IPS DF 4.7 (cell line): ENCODE results near the gene HERC6.
A peak's percentile ranks its signal among the peaks of the same experiment; 100 is the strongest.
"Not testable (repeated sequence)": the region's sequence is repeated elsewhere in the genome, so short reads cannot be mapped to it uniquely, and the experiment has no call there.

Experiments used
- DNase-seq: peaks from one replicate; pipeline ENCODE4 v3.0.0-alpha.2; 2013; ENCODE audit warnings: low spot score; ENCODE audit errors: extremely low read depth

HERC6 gene

DNA sequence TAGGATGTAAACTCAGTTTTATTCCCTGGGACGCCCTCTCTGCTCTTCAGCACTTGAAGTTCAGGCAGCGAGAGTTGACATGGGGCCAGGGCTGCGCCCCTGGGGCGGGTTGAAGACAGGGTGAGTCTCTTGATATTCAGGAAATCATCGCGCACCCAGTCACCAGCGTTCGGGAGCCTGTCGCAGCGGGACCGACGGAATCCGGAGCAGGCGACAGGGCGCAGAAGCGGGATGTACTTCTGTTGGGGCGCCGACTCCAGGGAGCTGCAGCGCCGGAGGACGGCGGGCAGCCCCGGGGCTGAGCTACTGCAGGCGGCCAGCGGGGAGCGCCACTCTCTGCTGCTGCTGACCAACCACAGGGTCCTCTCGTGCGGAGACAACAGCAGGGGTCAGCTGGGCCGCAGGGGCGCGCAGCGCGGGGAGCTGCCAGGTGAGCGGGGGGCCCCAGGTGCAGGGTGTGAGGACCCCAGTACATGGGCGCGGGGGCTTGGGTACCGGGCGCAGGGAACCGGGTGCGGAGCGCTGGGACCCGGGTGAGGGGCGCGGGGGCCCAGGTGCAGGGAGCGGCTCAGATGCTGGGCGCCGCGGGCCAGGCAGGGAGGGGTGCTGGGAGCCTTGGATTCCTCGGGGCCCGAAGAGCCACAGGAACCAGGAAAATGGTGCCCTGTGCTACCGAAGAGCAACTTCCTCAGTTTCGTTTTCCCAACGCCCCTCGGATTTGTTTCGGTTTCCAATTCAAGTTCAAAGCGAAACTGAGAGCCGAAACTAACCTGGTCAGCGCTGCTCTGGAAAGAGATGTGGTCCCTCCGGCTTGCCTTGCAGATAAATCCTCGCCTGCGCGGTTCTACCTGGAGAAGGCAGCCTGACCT is at the start of gene HERC6:
Gene HERC6, plus strand, starts transcription at position 162 of the 869 bp plus-strand sequence. Its CDS starts 70 bp downstream, at position 232.
- peak; percentile 60 for DNase-seq

DNA sequence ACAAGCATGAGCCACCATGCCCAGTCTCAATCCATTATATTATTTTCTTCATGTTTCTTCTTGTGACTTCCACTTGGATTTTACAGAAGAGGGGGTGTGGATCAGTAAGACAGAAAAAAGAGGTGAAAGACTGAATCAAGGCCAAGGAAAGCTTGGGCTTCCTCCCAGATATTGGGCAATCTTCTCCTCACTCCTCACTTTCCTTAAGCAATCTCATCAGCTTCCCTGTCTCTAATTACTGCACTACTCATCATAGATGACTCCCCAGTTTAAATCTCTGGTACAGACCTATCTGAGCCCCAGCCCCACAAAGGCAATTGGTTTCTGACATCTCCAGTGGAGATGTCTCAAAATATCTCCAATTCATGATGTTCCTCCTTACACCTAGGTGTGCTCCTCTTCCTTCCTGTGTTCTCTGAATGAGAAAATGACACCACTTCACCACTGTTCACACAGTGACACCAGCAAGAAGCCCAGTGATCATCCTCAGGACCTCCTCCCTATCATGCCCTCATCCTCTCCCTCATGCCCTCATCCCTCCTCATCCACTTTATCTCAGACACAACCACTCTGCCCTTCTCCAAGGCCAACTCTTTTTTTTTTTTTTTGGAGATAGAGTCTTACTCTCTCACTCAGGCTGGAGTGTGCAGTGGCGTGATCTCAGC is 44.8 kb upstream of the HERC6 start:
- no peak for DNase-seq

DNA sequence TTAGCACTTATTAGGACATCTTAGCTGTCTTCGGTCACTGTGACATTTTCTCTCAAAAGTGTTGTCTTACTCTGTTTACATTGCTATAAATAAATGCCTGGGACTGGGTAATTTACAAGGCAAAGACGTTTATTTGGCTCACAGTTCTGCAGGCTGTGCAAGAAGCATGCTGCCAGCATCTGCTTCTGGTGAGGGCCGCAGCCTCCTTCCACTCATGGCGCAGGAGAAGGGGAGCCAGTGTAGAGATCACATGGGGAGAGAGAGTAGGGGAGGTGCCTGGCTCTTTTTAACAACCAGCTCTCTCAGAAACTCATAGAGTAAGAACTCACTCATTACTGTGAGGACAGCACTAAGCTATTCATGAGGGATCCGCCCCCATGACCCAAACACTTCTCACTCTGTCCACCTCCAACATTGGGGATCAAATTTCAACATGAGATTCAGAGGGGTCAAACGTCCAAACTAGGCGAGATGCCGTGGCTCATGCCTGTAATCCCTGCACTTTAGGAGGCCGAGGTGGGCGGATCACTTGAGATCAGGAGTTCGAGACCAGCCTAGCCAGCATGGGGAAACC is 43.5 kb upstream of the HERC6 start:
- DNase-seq: no peak

DNA sequence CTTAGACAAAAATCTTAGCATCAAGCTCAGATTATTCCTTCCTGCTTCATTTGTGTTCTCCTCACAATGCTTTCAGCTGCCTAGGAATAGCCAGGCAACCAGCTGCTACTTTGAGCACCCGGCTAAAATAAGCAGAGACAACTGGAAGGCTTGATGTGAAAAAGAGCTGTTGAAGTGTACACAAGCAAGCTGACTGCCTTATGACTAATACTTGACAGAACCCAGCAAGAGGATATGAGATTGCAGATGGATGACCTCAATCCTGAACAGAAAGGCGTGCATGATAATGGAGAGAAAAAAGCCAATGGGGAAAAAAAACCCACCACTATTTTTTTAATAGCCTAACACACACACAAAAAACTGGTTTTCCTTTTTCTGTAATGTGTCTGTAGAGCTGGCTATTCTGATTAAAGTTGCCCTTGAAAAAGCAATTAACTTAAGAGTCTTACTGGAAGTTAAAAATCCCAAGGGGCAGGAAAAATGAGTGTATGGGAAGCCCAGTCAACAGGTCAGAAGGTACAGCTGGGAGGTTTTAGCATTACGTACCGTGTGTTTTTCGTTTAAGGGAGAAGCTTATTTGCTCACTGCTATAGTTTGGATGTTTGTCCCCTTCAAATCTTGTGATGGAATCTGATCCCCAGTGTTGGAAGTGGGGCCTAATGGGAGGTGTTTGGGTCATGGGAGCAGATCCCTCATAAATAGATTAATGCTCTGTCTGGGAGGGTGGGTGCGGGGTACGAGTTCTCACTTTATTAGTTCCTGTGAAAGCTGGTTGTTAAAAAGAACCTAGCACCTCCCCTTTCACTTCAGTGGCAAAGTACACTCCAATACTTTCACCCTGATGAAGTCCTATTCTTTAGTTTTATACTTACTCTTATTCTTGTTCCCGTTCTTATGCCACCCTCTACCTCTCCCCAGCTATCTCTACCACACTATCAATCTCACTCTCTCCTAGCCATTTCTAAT is 37.1 kb upstream of the HERC6 start:
- no peak for DNase-seq

DNA sequence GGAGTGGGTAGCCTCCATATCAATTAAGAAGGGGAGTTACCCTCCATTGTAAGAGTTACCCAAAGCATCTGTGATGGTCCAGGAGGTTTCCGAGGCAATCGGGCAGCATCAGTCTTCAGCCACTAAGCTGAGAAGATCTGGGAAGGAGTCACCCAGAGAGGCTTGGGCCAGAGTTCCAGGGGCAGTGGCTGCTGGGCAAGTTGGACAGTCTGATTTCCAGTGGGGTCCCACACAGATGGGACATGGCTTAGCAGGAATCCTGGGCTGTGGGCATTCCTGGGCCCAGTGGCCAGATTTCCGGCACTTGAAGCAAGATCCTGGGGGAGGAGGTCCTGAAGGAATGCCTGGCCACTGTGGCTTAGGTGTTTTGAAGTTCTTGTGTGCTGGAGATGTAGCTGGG is 31.8 kb upstream of the HERC6 start:
- DNase-seq: not testable (repeated sequence)

DNA sequence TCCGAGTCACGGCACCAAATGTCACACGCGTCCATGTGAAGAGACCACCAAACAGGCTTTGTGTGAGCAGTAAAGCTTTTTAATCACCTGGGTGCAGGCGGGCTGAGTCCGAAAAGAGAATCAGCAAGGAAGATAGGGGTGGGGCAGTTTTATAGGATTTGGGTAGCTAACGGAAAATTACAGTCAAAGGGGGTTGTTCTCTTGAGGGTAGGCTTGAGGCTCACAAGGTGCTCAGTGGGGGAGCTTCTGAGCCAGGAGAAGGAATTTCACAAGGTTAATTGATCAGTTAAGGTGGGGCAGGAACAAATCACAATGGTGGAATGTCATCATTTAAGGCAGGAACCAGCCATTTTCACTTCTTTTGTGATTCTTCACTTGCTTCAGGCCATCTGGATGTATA is 29.9 kb upstream of the HERC6 start:
- not testable (repeated sequence) for DNase-seq

DNA sequence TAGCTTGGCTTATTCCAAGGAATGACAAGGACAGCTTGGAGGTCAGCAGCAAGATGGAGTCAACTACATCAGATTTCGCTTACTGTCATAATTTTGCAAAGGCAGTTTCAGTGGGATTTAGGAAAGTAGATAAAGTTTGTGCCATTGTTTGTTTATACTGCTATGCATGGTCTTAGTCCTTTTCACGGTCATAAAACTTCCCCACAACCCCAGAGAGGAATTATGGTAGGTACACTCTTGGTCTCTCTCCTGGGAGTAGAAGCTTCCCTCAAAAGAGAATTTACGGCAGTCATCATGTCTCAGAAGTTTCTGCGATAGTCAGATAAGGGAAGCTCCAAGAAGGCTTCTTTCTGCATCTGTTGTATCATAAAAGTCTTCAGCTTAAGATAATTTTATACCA is 27.9 kb upstream of the HERC6 start:
- DNase-seq: no peak

DNA sequence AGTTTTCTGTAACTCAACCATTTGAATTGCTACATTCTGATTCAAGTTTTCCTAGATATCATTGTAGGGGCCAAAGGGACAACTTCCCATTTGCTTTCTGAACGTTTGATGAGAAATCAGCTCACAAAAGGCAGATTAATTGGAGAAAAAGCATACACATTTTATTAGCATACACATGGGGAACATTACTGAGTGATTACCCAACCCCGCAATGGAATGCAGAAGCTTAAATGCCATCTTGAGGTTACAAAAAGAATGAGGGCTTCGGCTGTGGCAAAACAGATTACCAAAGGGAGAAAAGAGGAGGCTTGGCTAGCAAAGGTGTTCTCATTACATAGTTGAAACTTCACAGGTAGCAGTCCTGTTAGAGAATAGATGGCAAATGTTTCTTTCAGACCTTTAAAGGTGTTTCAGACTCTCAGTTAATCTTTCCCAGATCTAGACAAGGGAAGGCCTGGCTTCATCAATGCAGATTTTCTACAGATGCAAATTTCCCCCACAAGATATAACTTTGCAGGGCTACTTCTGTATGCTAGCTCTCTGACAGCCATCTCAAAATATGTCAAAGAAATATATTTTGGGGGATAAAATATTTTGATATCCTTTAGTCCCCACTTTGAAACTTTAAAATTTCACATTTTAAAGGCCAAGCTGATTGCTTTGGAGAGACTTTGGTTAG is 26.5 kb upstream of the HERC6 start:
- no peak for DNase-seq

DNA sequence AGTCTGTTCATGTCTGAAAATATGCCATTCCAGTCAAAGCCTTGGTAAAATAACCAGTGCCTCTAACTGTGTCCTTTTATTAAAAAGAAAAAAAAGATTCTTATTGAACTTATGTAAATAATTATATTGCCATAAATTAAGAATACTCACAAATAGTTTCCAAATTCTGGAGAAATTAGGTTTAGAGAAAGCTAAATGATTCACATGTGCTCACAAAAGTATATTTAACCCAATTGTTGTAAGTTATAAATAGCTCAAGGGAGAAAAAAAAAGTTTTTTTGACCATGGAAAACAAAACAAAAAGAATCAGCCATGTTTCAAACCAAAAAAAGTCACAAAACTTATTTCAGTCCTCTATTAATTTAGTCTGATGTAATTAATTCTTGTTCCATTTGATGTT is 25.3 kb upstream of the HERC6 start:
- no peak for DNase-seq

DNA sequence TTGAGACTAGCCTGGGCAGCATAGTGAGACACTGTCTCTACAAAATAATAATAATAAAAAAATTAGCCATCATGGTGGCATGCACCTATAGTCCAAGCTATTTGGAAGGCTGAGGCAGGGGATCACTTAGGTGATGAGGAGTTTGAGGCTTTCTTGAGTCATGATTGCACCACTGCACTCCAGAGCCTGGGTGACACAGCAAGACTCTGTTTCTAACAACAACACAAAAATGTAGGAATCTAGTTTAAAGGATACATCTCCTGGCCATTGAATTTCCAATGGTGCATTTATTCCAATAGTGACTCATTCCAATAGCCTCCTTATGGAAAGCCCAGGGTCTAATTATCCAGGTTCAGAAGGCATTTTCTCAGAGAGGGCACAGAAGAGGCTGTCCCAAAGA is 21.9 kb upstream of the HERC6 start:
- DNase-seq: no peak

DNA sequence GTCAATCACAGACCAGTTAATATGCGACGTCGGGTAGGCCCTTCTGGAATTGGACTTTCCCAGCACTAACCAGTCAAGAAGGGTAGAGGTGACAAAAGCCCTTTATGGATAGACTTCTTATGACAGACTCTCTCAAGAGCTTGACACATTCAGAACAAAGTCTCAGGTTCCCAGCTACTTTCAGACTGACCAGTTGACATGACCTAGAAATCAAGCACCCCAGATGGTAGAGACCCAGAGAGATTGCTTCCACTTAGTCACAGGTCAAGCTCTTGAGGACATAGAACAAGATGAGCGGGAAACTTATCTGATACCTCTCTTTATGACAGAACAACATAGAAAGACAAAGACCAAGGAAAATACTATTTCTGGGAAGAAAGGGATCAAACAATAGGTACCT is 21.4 kb upstream of the HERC6 start:
- no peak for DNase-seq

DNA sequence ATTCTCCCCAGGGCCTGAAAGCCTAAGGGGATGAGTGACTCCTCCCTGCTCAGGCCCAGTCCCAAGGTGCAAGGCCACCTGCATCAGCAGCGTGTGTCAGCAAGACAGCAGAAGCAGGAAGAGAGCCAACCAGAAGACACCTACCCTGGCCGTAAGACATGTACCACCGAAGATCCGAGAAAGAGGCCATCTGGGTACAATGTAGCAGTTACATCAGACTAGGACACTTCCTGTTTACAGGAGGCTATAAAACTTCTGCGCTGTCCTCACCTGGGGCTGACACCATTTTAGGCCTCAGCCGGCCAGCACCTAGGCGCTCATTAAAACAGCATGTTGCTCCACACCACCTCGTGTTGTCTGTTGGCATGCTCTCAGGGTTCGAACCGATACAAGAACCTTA is 19.1 kb upstream of the HERC6 start:
- DNase-seq: no peak

DNA sequence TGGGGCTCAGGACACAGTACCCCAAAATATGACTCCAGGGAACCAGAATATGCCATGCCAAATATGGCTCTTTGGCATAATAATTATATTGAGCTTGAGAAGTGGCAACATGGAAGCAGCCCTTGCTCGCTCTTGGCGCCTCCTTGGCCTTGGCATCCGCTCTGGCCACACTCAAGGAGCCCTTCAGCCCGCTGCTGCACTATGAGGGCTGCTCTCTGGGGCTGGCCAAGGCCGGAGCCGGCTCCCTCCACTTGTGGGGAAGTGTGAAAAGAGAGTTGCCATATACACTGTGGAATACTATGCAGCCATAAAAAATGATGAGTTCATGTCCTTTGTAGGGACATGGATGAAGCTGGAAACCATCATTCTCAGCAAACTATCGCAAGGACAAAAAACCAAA is 18.4 kb upstream of the HERC6 start:
- no peak for DNase-seq

DNA sequence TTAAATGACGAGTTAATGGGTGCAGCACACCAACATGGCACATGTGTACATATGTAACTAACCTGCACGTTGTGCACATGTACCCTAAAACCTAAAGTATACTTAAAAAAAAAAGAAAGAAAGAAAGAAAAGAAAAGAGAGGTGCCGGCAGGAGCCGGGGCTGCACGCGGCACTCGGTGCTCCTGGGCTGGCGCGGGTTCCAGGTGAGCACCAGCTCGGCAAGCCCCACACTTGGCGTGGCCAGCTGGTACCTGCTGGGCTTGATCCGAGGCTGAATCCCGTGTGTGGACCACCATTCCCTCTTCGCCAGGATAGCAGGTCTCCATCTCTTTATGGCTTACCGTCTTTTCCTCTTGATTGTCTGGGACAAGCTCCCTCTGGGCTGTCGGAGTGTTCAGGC is 17.9 kb upstream of the HERC6 start:
- DNase-seq: no peak

DNA sequence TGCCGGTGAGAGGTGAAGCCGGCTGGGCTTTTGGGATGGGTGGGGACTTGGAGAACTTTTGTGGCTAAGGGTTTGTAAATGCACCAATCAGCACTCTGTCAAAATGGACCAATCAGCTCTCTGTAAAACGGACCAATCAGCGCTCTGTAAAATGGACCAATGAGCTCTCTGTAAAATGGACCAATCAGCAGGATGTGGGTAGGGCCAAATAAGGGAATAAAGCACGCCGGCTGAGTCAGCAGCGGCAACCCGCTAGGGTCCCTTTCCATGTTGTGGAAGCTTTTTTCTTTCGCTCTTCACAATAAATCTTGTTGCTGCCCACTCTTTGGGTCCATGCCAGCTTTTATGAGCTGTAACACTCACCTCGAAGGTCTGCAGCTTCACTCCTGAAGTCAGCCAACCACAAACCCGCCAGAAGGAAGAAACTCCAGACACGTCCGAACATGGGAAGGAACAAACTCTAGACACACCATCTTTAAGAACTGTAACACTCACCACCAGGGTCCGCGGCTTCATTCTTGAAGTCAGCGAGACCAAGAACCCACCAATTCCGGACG is 17.4 kb upstream of the HERC6 start:
- DNase-seq: not testable (repeated sequence)

DNA sequence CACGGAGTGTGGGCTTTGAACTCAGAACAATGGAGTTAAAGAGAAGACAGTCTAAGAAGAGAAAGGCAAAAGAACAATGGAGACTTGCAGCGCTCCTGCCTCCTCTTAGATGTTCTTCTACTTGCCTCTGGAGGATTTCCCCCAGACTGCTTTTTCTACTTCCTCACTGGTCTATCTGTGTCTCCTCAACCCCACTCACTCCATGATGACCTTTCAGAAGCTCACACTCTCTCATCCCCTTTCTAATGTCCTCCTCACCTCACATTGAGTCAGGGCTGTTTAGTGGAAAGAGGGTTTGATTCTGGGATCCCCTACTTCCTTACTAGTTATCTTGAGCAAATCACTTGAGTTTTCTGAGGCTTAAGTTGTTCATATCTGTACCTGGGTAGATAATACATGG is 12.2 kb upstream of the HERC6 start:
- DNase-seq: no peak

DNA sequence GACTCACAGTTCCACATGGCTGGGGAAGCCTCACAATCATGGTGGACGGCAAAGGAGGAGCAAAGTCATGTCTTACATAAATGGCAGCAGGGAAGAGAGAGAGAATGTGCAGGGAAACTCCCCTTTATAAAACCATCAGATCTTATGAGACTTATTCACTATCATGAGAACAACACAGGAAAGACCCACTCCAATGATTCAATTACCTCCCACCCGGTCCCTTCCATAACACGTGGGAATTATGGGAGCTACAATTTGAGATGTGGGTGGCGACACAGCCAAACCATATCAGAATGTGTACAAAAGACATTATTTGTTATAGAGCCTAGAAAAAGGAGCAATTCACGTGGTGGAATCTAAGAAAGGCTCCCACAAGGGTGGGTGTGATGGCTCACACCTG is 10.8 kb upstream of the HERC6 start:
- no peak for DNase-seq

DNA sequence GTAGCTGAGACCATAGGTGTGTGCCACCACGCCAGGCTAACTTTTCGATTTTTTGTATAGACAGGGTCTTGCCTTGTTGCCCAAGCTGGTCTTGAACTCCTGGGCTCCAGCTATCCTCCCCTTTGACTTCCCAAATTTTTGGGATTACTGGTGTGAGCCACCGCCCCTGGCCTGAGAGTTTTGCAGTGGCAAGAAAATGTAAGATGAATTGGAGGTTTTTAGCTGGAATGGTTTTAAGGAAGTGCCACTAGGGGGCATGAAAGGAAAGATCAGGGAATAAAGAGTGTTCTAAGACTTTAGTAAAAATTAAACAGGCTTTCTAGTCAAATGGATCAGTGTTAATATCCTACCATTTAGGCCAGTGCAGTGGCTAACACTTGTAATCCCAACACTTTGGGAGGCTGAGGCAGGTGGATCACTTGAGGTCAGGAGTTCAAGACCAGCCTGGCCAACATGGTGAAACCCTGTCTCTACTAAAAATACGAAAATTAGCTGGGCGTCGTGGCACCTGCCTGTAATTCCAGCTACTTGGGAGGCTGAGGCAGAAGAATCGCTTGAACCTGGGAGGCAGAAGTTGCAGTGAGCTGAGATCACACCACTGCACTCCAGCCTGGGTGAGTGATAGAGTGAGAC is 9.4 kb upstream of the HERC6 start:
- DNase-seq: not testable (repeated sequence)

DNA sequence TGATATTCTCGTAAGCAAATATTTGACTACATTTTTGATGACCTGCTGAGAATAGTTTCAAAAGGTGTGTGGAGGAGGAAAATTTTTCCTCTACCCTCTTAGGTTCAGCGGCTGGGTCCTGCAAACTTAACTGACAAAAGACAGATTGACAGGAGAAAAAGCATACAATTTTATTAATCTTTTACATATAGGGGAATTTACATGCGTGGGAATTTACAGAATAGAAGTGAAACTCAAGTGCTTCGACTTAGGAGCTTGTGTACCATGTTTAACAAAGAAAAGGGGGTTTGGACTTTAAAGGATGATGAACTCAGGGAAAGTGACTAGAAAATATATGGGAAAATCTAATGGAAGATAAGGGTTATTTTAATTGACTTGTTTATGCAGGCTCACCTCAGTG is 2.5 kb downstream of the HERC6 start:
- no peak for DNase-seq

DNA sequence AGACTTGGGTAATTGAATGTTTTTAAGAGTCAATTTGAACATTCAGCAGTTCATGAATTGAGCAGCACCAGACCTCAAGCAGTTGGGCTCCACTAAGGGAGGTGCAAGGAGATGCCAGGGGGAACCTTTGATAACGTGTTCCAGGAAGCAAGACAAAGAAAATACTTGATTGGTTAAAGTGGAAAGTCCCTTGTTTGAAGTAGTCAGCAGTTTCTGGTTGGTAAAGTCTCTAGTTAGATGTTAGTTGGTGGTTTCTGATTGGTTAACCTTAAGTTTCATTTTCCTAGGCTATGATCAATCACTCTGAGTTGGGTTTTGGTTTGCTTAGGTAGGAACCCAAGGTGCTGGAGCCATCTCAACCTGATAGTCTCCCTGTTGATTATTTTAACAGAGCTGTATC is 4.0 kb downstream of the HERC6 start:
- DNase-seq: no peak
